Neuronal stem cell (in vitro differentiated cells): ENCODE data around the gene P2RY12.

ENCODE experiments used
- DNase-seq: peaks from one replicate; pipeline ENCODE4 v3.0.0-alpha.2; 2013; ENCODE audit warnings: low spot score
- H2AFZ ChIP-seq: one replicate; pipeline ENCODE4 v1.6.1; 2013; ENCODE audit warnings: mild to moderate bottlenecking, low read length, inconsistent platforms
- H2AK5ac ChIP-seq: 2 replicates; pipeline ENCODE4 v1.6.1; 2013; ENCODE audit warnings: low read depth, mild to moderate bottlenecking, inconsistent platforms, low read length, moderate library complexity, mixed read lengths
- H2BK120ac ChIP-seq: 2 replicates; pipeline ENCODE4 v1.6.1; 2013; ENCODE audit warnings: low read depth, mild to moderate bottlenecking, inconsistent platforms, low read length, moderate library complexity, mixed read lengths
- H2BK12ac ChIP-seq: one replicate; pipeline ENCODE4 v1.6.1; 2013; ENCODE audit warnings: low read length, inconsistent platforms
- H2BK15ac ChIP-seq: 2 replicates; pipeline ENCODE4 v1.6.1; 2013; ENCODE audit warnings: mild to moderate bottlenecking, low read length, inconsistent platforms, mixed read lengths
- H2BK5ac ChIP-seq: one replicate; pipeline ENCODE4 v1.6.1; 2013; ENCODE audit warnings: inconsistent platforms, mild to moderate bottlenecking, low read length, moderate library complexity
- H3K14ac ChIP-seq: one replicate; pipeline ENCODE4 v1.6.1; 2013; ENCODE audit warnings: low read length, inconsistent platforms
- H3K18ac ChIP-seq: 2 replicates; pipeline ENCODE4 v1.6.1; 2013; ENCODE audit warnings: low read length, inconsistent platforms
- H3K23ac ChIP-seq: 2 replicates; pipeline ENCODE4 v1.6.1; 2013; ENCODE audit warnings: low read depth, mild to moderate bottlenecking, mixed read lengths, low read length, inconsistent platforms; ENCODE audit not compliant: poor library complexity
- H3K27ac ChIP-seq: replicated peaks from 3 replicates; pipeline ENCODE4 v1.5.1; 2013; ENCODE audit warnings: low read length, inconsistent platforms
- H3K27me3 ChIP-seq, 3 experiments: 2 replicates each; pipeline ENCODE4 v1.6.1; 2013; ENCODE audit warnings: low read length in 3 of 3, mild to moderate bottlenecking in 2 of 3, inconsistent platforms in 1 of 3, low read depth in 1 of 3, mixed read lengths in 1 of 3, moderate library complexity in 1 of 3; ENCODE audit not compliant: control insufficient read depth in 3 of 3, insufficient read depth in 3 of 3
- H3K36me3 ChIP-seq, 2 donors: replicated peaks in 1 of 2; 2 replicates each; pipeline ENCODE4 v1.6.1; 2013; ENCODE audit warnings: low read length in 2 of 2; ENCODE audit not compliant: control insufficient read depth in 2 of 2, insufficient read depth in 2 of 2
- H3K4ac ChIP-seq: 2 replicates; pipeline ENCODE4 v1.6.1; 2013; ENCODE audit warnings: inconsistent platforms, mild to moderate bottlenecking, low read length, moderate library complexity
- H3K4me1 ChIP-seq, 2 donors: 1 replicate in 1 of 2; 2 replicates in 1 of 2; pipeline ENCODE4 v1.6.1; 2013; ENCODE audit warnings: low read length in 2 of 2, low read depth in 1 of 2; ENCODE audit not compliant: control insufficient read depth in 2 of 2, insufficient read depth in 1 of 2
- H3K4me2 ChIP-seq: one replicate; pipeline ENCODE4 v1.6.1; 2013; ENCODE audit warnings: mild to moderate bottlenecking, low read length, inconsistent platforms; ENCODE audit not compliant: insufficient read depth, poor library complexity, severe bottlenecking
- H3K4me3 ChIP-seq, 2 donors: 2 replicates each; pipeline ENCODE4 v1.5.1; 2013; ENCODE audit warnings: low read length in 2 of 2, mild to moderate bottlenecking in 2 of 2, inconsistent platforms in 1 of 2, moderate library complexity in 1 of 2
- H3K79me1 ChIP-seq: one replicate; pipeline ENCODE4 v1.6.1; 2013; ENCODE audit warnings: low read depth, mild to moderate bottlenecking, inconsistent platforms, low read length, moderate library complexity
- H3K9ac ChIP-seq: one replicate; pipeline ENCODE4 v1.6.1; 2013; ENCODE audit warnings: mild to moderate bottlenecking, low read depth, low read length, inconsistent platforms; ENCODE audit not compliant: poor library complexity
- H3K9me3 ChIP-seq, 2 donors: replicated peaks in 1 of 2; 2 replicates each; pipeline versions ENCODE3 to v1.6.1; 2013; ENCODE audit warnings: low read length in 2 of 2, mild to moderate bottlenecking in 2 of 2, inconsistent platforms in 1 of 2, low read depth in 1 of 2, mixed read lengths in 1 of 2, moderate library complexity in 1 of 2; ENCODE audit not compliant: control insufficient read depth in 2 of 2, insufficient read depth in 1 of 2
- H4K8ac ChIP-seq: one replicate; pipeline ENCODE4 v1.6.1; 2013; ENCODE audit warnings: low read depth, mild to moderate bottlenecking, inconsistent platforms, low read length, moderate library complexity
- H4K91ac ChIP-seq: one replicate; pipeline ENCODE4 v1.6.1; 2013; ENCODE audit warnings: low read length, low read depth, mild to moderate bottlenecking, inconsistent platforms; ENCODE audit not compliant: poor library complexity
- WGBS, 2 donors: extraction: QIAGEN DNeasy Blood & Tissue Kit; methylation state at CpG; one replicate each; pipeline ENCODE4 v1.1.7; 2013; ENCODE audit warnings: missing lambda C conversion rate in 2 of 2, mixed read lengths in 1 of 2; ENCODE audit not compliant: insufficient read length in 2 of 2, insufficient replicate concordance in 1 of 2; ENCODE audit errors: extremely low coverage in 2 of 2; 5-methylcytosine and 5-hydroxymethylcytosine counted together

Gene P2RY12

GRCh38 chr3:151315136-151315535 lies 69.4 kb downstream of the P2RY12 start:
- Histone ChIP-seq H3K27ac (no peak overlapping the region), H2AFZ (no peak overlapping the region), H3K27me3 (no peaks in the 10 kb centered on the region), H3K23ac (no peak overlapping the region), H3K18ac (no peak overlapping the region), H3K79me1 (no peaks in the 10 kb centered on the region), H3K14ac (no peak overlapping the region), H2BK15ac (no peak overlapping the region), H3K9me3 (no peaks in the 10 kb centered on the region), H2BK5ac (no peak overlapping the region), H4K91ac (no peak overlapping the region), H4K8ac (no peak overlapping the region), H2AK5ac (no peak overlapping the region), H3K4me2 (no peak overlapping the region), H3K4me1 (no peaks in the 10 kb centered on the region), H3K36me3 (no peaks in the 10 kb centered on the region), H3K4me3 (no peak overlapping the region), H2BK120ac (no peak overlapping the region), H3K9ac (no peak overlapping the region), H3K4ac (no peak overlapping the region), H2BK12ac (no peak overlapping the region)
- no CpG with 5 or more reads among the region's 2 CpGs for WGBS, 2 donors
- no peak for DNase-seq

- Histone ChIP-seq H2BK12ac (no peak overlapping the region), H3K4ac (no peak overlapping the region), H3K4me3 (no peak overlapping the region), H2BK120ac (no peak overlapping the region), H4K91ac (no peak overlapping the region), H3K79me1 (no peaks in the 10 kb centered on the region), H3K9ac (no peak overlapping the region), H2AFZ (no peak overlapping the region), H2AK5ac (no peak overlapping the region), H3K14ac (no peak overlapping the region), H3K27ac (no peak overlapping the region), H2BK15ac (no peak overlapping the region), H3K9me3 (no peaks in the 10 kb centered on the region), H3K36me3 (no peaks in the 10 kb centered on the region), H3K27me3 (no peaks in the 10 kb centered on the region), H3K18ac (no peak overlapping the region), H4K8ac (no peak overlapping the region), H3K4me2 (no peak overlapping the region), H2BK5ac (no peak overlapping the region), H3K23ac (no peak overlapping the region), H3K4me1 (no peaks in the 10 kb centered on the region)
- WGBS, 2 donors, result no CpG with 5 or more reads among the region's 5 CpGs
- DNase-seq, result no peak
These were observed 70.0 kb downstream of the P2RY12 start for GRCh38 chr3:151314593-151314992.

- Histone ChIP-seq H2BK15ac (no peak overlapping the region), H3K36me3 (no peaks in the 10 kb centered on the region), H3K23ac (no peak overlapping the region), H4K91ac (no peak overlapping the region), H3K9me3 (no peaks in the 10 kb centered on the region), H3K14ac (no peak overlapping the region), H2AK5ac (no peak overlapping the region), H2AFZ (no peak overlapping the region), H2BK12ac (no peak overlapping the region), H3K18ac (no peak overlapping the region), H3K4ac (no peak overlapping the region), H3K4me1 (no peaks in the 10 kb centered on the region), H2BK5ac (no peak overlapping the region), H3K79me1 (no peaks in the 10 kb centered on the region), H3K9ac (no peak overlapping the region), H3K27ac (no peak overlapping the region), H3K27me3 (no peaks in the 10 kb centered on the region), H4K8ac (no peak overlapping the region), H2BK120ac (no peak overlapping the region), H3K4me2 (no peak overlapping the region), H3K4me3 (no peak overlapping the region)
- WGBS, 2 donors, result no CpG with 5 or more reads among the region's 2 CpGs
- DNase-seq, result no peak
These were observed 70.4 kb downstream of the P2RY12 start for GRCh38 chr3:151314137-151314536.

GRCh38 chr3:151312972-151313371 lies 71.6 kb downstream of the P2RY12 start:
- Histone ChIP-seq H3K36me3 (no peaks in the 10 kb centered on the region), H3K79me1 (no peaks in the 10 kb centered on the region), H3K27ac (no peak overlapping the region), H3K27me3 (no peaks in the 10 kb centered on the region), H4K91ac (no peak overlapping the region), H2AFZ (no peak overlapping the region), H3K9me3 (no peaks in the 10 kb centered on the region), H4K8ac (no peak overlapping the region), H3K14ac (no peak overlapping the region), H2BK15ac (no peak overlapping the region), H3K9ac (no peak overlapping the region), H2BK12ac (no peak overlapping the region), H3K4me3 (no peak overlapping the region), H3K4me2 (no peak overlapping the region), H3K23ac (no peak overlapping the region), H3K18ac (no peak overlapping the region), H2BK5ac (no peak overlapping the region), H2BK120ac (no peak overlapping the region), H2AK5ac (no peak overlapping the region), H3K4ac (no peak overlapping the region), H3K4me1 (no peaks in the 10 kb centered on the region)
- DNase-seq, result no peak
- WGBS, 2 donors, result no CpG with 5 or more reads among the region's 3 CpGs
